ENCODE results near the gene RELL2. TPM values are rescaled to one million over a fixed set of nuclear protein-coding genes. Genes with fewer than 3 reads are reported as not detected.

The RELL2 gene
- total RNA-seq, 2 donors from 2014 or later, result 2.1 to 6.7 TPM

DNA sequence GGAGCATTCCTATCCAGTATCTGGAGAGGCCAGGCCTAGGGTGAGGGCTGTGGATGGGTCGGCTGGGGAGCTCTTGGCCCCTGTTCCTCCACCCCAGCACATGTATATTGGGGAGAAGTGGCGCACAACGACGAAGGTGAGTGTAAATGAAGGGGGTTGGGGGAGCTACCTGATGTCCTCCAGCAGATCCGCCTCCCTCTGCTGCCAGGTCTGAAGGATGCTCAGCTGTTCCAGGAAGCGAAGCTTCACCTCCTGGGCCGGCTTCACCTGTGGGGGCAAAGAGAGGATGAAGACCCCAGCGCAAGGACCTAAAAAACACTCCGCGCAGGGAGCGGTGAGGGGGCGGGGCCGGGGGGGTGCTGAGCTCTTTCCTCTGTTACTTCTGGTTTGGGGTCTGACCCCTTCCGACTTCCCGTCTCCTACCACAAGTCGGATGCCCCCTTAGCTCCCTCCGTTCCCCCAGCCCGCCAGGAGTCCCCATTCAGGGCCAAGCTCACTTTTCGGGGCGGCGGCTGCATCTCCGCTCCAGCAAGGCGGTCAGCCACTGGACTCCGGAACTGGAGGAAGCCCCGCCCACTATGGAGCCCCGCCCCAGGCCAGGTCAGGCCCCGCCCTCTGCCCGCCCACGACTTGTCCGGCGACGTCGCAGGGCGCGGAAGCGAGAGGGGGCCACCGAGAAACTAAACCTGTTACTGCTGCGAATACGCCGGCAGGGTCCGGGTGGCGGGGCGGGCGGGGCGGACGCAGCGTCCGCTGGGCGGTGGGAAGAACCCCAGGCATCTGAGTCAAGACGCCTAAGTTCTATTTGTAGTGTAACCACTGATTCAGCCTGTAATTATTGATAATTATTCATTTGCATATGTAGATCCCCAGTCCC, 14.3 kb downstream of the RELL2 start, which contains the start of gene FCHSD1:
Gene FCHSD1 (minus strand): TSS at position 568 of the 877 bp plus-strand sequence. CDS start 50 bp downstream, at position 518.
- no peaks in the 10 kb centered on the region for H3K36me3 ChIP-seq
- peak within 1 kb of the TSS; percentile 47 for H3K4me3 ChIP-seq
- no peaks in the 10 kb centered on the region for H3K4me1 ChIP-seq
- intact Hi-C loops (cut with DNase I), result no loop called here
- H3K27me3 ChIP-seq, result no peaks in the 10 kb centered on the region
- no peaks in the 10 kb centered on the region for H3K9me3 ChIP-seq
- no peak within 1 kb of the TSS for H3K27ac ChIP-seq
- DNase-seq, result peak; percentile 97
- no peak for TF ChIP-seq CTCF (IDR thresholded peaks at IDR 0.05)
- peak within 1 kb of the TSS; percentile 62 to 71 for H3K9ac ChIP-seq (ENCODE audit: low read depth in 2 of 2, low read length in 2 of 2)

GRCh38 chr5:141651728-141652105, 14.9 kb downstream of the RELL2 start:
- no peak for DNase-seq
- H3K27ac ChIP-seq, result no peak overlapping the region
- H3K4me3 ChIP-seq, result peak overlapping the region; percentile 47
- H3K36me3 ChIP-seq, result no peaks in the 10 kb centered on the region
- intact Hi-C loops (cut with DNase I), result no loop called here
- H3K4me1 ChIP-seq, result no peaks in the 10 kb centered on the region
- no peaks in the 10 kb centered on the region for H3K27me3 ChIP-seq
- no peak for TF ChIP-seq CTCF (IDR thresholded peaks at IDR 0.05)
- no peaks in the 10 kb centered on the region for H3K9me3 ChIP-seq
- H3K9ac ChIP-seq (ENCODE audit: low read depth in 2 of 2, low read length in 2 of 2), result peak overlapping the region in 1 of 2 donors; percentile 71

GRCh38 chr5:141654298-141654697, 17.5 kb downstream of the RELL2 start:
- no peaks in the 10 kb centered on the region for H3K36me3 ChIP-seq
- H3K9ac ChIP-seq (ENCODE audit: low read depth in 2 of 2, low read length in 2 of 2), result no peak overlapping the region
- H3K27me3 ChIP-seq, result no peaks in the 10 kb centered on the region
- no peak overlapping the region for H3K4me3 ChIP-seq
- no peaks in the 10 kb centered on the region for H3K9me3 ChIP-seq
- no peaks in the 10 kb centered on the region for H3K4me1 ChIP-seq
- TF ChIP-seq CTCF (IDR thresholded peaks at IDR 0.05), result no peak
- H3K27ac ChIP-seq, result no peak overlapping the region
- intact Hi-C loops (cut with DNase I), result no loop called here
- DNase-seq, result no peak

DNA sequence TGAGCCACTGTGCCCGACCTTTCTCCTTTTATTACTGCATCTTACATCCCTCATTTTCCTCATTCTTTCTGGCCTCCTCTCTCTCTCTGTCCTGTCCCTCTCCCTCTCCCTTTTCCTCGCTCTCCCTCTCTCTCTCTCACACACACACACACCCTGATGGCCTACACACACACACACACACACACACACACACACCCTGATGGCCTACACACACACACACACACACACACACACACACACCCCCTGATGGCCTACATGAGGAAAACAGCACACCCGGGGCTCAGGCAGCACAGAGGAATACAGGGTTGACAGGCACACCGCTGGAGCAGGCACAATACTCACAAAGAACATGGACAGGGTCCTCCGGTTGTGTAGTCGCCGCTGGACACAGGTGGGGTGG, 18.2 kb downstream of the RELL2 start:
- H3K9ac ChIP-seq (ENCODE audit: low read depth in 2 of 2, low read length in 2 of 2), result no peak overlapping the region
- DNase-seq, result no peak
- H3K9me3 ChIP-seq, result no peaks in the 10 kb centered on the region
- intact Hi-C loops (cut with DNase I), result no loop called here
- H3K4me1 ChIP-seq, result no peaks in the 10 kb centered on the region
- no peaks in the 10 kb centered on the region for H3K36me3 ChIP-seq
- no peak for TF ChIP-seq CTCF (IDR thresholded peaks at IDR 0.05)
- H3K4me3 ChIP-seq, result no peak overlapping the region
- H3K27ac ChIP-seq, result no peak overlapping the region
- H3K27me3 ChIP-seq, result no peaks in the 10 kb centered on the region

GRCh38 chr5:141656396-141656795, 19.6 kb downstream of the RELL2 start:
- no peak for TF ChIP-seq CTCF (IDR thresholded peaks at IDR 0.05)
- no peaks in the 10 kb centered on the region for H3K27me3 ChIP-seq
- no peaks in the 10 kb centered on the region for H3K36me3 ChIP-seq
- H3K27ac ChIP-seq, result no peak overlapping the region
- no peak overlapping the region for H3K9ac ChIP-seq (ENCODE audit: low read depth in 2 of 2, low read length in 2 of 2)
- no peak for DNase-seq
- H3K4me3 ChIP-seq, result no peak overlapping the region
- H3K4me1 ChIP-seq, result no peaks in the 10 kb centered on the region
- H3K9me3 ChIP-seq, result no peaks in the 10 kb centered on the region
- intact Hi-C loops (cut with DNase I), result no loop called here
